ENCODE measurements around the gene LIN7C. TPM values are rescaled to one million over a fixed set of nuclear protein-coding genes. Genes with fewer than 3 reads are reported as not detected.
A peak's percentile ranks its signal among the peaks of the same experiment; 100 is the strongest.

LIN7C gene
- total RNA-seq, 1 donor from 2014 or later = 93.7 TPM

GRCh38 chr11:27495710-27496300 is 10.8 kb downstream of the LIN7C start:
- TF ChIP-seq, protein P1, sequence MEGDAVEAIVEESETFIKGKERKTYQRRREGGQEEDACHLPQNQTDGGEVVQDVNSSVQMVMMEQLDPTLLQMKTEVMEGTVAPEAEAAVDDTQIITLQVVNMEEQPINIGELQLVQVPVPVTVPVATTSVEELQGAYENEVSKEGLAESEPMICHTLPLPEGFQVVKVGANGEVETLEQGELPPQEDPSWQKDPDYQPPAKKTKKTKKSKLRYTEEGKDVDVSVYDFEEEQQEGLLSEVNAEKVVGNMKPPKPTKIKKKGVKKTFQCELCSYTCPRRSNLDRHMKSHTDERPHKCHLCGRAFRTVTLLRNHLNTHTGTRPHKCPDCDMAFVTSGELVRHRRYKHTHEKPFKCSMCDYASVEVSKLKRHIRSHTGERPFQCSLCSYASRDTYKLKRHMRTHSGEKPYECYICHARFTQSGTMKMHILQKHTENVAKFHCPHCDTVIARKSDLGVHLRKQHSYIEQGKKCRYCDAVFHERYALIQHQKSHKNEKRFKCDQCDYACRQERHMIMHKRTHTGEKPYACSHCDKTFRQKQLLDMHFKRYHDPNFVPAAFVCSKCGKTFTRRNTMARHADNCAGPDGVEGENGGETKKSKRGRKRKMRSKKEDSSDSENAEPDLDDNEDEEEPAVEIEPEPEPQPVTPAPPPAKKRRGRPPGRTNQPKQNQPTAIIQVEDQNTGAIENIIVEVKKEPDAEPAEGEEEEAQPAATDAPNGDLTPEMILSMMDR (IDR thresholded peaks at IDR 0.05; ENCODE audit: insufficient read depth, low read length, severe bottlenecking) = no peak
- H3K36me3 ChIP-seq (ENCODE audit: control insufficient read depth, insufficient read depth, low read length) = peaks cover 7% of the 10 kb centered on the region
- H3K27me3 ChIP-seq (ENCODE audit: control insufficient read depth, insufficient read depth, low read length) = no peaks in the 10 kb centered on the region
- no peak overlapping the region for H3K4me3 ChIP-seq (ENCODE audit: low read depth, low read length)
- FAIRE-seq (no peak), DNase-seq (ENCODE audit: low read depth) (no peak)

DNA sequence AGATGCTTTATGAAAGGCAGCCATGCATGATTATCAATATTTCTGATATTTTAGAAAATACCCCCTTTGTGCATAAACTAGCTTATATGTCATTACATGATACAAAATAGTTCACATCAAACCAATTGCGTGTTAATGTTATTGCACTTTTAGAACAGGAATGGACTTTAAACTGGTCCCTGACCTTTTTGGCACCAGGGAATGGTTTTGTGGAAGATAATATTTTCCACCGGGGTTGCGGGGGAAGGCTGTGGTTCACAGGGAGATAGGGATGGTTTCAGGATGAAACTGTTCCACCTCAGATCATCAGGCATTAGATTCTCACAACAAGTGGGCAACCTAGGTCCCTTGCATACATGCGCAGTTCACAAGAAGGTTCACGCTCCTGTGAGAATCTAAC is 17.5 kb downstream of the LIN7C start:
- FAIRE-seq (no peak), DNase-seq (ENCODE audit: low read depth) (no peak)
- H3K27me3 ChIP-seq (ENCODE audit: control insufficient read depth, insufficient read depth, low read length) = no peaks in the 10 kb centered on the region
- peaks cover 4% of the 10 kb centered on the region for H3K36me3 ChIP-seq (ENCODE audit: control insufficient read depth, insufficient read depth, low read length)
- no peak overlapping the region for H3K4me3 ChIP-seq (ENCODE audit: low read depth, low read length)
- TF ChIP-seq, protein P1 (IDR thresholded peaks at IDR 0.05; ENCODE audit: insufficient read depth, low read length, severe bottlenecking) = no peak

DNA sequence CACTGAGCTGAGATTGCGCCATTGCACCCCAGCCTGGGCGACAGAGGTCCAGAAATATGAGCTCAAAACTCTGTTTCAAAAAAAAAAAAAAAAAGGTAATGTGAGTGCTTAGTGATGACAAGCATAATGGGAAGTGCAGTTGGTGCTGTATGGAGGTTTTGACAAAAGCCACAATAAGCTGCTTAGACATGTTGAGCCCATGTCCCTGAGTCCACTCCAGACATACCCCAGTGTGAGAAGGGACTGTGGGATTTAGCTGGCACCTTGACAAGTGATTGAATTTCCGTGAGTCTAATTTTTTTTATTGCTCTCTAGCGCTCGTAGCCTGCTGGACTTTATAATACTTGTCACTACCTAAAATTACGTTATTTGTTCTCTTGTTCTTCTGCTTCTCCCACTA is 18.9 kb downstream of the LIN7C start:
- FAIRE-seq (no peak), DNase-seq (ENCODE audit: low read depth) (no peak)
- Histone ChIP-seq H3K27me3 (ENCODE audit: control insufficient read depth, insufficient read depth, low read length) (no peaks in the 10 kb centered on the region), H3K36me3 (ENCODE audit: control insufficient read depth, insufficient read depth, low read length) (peaks cover 3% of the 10 kb centered on the region), H3K4me3 (ENCODE audit: low read depth, low read length) (no peak overlapping the region)
- TF ChIP-seq, protein P1 (IDR thresholded peaks at IDR 0.05; ENCODE audit: insufficient read depth, low read length, severe bottlenecking) = no peak

DNA sequence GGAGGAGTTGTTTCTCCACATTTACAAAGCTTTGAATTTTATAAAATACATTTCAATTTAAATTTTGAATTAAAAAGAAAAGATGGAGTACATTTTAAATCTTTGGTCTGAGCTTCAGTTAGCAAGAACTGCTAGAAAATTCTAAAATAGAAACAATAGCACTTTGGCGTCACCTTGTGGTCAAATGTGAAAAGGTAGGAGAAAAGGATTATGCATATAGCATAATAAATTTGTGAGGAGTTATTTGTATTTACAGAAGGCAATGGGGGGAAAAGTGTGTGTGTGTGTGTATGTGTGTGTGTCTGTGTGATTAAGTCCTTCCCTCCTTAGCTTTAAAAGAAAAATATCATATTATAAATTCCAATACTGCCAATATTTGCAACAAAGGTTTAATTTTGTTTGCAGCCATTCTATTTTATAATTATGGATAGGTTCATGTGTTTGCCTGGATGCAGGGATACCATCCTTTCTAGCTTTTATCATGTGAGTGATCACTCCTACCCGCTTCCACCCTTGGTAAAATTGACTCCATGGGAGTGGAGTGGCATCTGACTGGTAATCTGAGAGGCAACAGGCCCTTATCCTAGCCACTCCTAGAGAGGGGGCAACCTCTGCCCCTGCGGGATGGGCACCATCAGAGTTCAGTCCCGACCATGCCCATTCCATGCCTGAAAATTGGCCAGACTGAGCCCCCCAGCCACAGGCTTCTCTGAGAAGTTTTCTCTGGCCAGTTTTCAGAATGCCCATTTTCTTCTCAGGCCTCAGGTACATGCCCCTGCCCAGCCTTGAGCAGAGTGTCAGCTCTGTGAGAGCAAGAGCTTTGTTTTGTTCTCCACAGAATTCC is 20.4 kb downstream of the LIN7C start:
- FAIRE-seq (no peak), DNase-seq (ENCODE audit: low read depth) (peak; percentile 55)
- no peak overlapping the region for H3K4me3 ChIP-seq (ENCODE audit: low read depth, low read length)
- TF ChIP-seq, protein P1 (IDR thresholded peaks at IDR 0.05; ENCODE audit: insufficient read depth, low read length, severe bottlenecking) = peak; percentile 59
- H3K27me3 ChIP-seq (ENCODE audit: control insufficient read depth, insufficient read depth, low read length) = no peaks in the 10 kb centered on the region
- H3K36me3 ChIP-seq (ENCODE audit: control insufficient read depth, insufficient read depth, low read length) = peaks cover under 1% of the 10 kb centered on the region

DNA sequence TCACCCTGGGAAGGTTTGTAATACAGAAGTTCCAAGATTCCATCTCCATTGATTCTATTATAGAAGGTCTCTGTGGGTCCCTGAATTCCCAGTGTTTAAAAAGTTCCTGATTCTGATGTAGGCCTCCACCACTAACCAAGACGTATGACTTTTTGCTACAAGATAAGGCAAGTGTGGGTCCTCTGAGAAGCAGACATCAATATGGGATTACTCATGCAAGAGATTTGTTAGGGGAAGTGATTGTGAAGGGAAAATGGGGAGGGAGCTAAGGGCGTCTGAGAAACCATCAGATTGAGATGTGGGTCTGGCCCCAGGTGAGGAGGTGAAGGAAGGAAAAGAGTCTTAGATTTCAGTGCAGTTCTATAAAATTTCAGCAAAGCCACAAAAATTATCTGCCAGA is 23.8 kb downstream of the LIN7C start:
- FAIRE-seq = no peak
- Histone ChIP-seq H3K36me3 (ENCODE audit: control insufficient read depth, insufficient read depth, low read length) (no peaks in the 10 kb centered on the region), H3K4me3 (ENCODE audit: low read depth, low read length) (no peak overlapping the region), H3K27me3 (ENCODE audit: control insufficient read depth, insufficient read depth, low read length) (no peaks in the 10 kb centered on the region)
- no peak for DNase-seq (ENCODE audit: low read depth)
- TF ChIP-seq, protein P1 (IDR thresholded peaks at IDR 0.05; ENCODE audit: insufficient read depth, low read length, severe bottlenecking) = no peak

Data from bronchial epithelial cell (primary cell).